ENCODE results near the gene KCNMA1.
"Not testable (repeated sequence)": the region's sequence is repeated elsewhere in the genome, so short reads cannot be mapped to it uniquely, and the experiment has no call there.

Gene KCNMA1

DNA sequence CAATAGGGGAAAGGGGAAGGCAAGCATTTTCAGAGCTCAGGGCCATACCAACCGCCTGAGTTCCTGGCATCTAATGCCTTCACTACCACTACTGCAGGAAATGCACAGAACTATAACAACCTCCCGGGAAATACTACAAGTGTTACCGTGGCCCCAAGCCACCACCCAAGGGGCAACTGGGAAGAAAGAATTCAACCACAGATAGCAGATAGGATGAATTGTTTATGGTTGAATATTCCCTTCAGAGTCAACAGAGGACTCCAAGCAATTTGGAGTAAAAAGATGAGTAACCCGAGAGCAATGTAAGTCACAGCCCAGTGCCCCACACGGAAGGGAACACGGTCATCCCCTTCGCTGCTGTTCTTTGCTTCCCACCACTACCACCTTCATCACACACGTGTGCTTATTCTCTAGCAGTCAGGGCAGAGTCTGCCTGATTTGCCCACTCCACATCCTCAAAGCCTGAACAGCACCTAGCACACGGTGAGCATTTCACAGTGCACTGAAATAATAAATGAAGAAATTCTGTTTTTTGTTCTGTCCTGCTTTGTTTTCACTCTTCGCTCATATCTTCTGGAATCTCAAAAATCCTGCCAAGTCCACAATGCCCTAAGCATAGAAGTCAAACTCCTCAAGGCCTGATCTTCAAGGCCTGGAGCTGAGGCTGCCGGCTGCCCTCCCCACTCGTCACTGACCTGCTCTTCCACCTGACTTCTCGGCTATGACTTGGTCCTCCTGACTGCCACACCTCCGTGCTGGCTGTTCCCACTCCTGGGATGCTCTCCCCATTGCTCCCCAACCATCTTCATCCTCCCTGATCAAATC, 221.1 kb downstream of the KCNMA1 start:
- no peak for DNase-seq (ENCODE audit: low read depth)

DNA sequence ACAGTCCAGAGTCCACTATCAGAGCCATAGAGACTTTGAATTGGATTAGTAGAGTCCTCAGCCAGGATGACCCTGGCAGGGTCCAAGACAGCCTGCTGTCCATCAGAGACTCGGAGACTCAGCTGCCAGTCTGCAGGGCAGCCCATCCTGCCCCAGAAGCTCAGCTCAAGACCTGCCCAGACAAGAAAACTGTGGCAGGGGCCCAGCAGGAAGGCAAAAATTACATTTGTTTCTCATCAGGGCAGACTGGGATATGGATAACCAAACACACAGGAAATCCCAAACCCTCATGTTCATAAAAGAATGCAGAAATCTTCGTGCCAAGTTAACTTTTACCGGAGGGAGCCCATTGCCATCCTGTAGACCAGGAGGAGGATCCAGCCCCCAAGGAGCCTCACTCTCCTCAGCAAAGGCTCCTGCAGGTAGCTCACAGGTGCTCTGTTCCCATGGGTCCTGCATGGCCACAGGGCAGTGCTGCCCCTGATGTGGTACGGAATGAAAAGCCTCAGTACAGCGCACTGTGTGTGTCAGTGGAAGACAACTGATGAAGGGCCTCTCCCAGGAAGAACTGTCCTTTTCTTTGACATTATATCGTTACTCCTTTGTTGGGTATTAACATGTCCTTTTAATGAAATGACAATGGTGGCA, 222.2 kb downstream of the KCNMA1 start:
- DNase-seq (ENCODE audit: low read depth), result no peak

DNA sequence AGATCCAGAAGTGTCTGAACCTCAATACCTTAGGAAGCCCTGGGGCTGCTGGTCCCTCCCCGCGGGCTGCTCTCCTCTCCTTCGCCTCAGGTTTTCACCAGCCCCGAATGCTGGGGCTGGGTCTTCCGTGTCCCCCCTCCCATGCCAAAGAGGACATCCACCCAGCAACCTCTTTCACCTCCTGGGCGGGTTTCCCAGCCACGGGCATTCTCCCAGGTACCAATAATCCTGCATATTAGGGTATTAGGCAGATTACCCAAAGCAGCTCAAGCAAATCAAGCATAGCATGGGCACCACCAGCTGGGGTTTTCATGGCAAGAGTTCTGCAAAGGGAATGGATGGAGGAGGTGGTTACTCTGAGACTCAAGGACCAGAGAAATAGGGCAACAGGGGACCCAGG, 224.4 kb downstream of the KCNMA1 start:
- no peak for DNase-seq (ENCODE audit: low read depth)

DNA sequence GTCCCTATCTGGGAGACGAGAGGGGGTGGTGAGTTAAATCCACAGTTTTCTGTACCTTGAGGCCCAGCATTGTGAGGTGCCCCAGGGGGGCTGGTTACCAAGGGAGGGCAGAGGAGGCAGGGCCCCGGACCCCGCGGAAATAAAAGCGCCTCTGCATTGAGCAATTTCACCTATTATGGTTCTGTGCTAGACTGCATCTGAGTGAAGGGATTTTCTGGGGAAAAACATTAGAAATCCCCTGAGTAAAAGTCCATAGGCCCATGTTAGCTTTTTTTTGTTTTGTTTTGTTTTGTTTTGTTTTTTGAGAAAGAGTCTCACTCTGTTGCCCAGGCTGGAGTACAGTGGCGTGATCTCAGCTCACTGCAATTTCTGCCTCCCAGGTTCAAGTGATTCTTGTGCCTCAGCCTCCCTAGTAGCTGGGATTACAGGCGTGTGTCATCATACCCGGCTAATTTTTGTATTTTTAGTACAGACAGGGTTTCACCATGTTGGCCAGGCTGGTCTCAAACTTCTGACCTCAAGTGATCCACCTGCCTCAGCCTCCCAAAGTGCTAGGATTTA, 225.0 kb downstream of the KCNMA1 start:
- DNase-seq (ENCODE audit: low read depth), result not testable (repeated sequence)

DNA sequence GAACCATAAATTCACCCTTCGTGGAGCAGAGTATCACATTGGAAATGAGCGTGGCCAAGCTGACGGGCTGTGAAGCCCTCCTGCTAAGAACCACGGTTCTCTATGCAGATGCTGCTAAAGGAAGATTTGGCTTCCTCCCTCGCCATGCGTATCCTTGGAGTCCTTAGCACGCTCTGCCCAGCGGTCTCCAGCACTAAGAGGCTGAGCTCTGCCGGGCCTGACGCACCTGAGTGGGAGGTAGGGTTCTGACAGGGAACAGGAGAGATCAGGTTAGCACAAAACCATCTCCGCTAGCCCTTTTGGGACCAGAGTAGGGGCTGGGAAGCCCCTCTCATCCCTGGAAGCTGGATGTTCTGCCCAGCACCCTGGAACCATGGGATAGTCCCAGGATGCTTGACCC, 225.8 kb downstream of the KCNMA1 start:
- DNase-seq (ENCODE audit: low read depth), result no peak

DNA sequence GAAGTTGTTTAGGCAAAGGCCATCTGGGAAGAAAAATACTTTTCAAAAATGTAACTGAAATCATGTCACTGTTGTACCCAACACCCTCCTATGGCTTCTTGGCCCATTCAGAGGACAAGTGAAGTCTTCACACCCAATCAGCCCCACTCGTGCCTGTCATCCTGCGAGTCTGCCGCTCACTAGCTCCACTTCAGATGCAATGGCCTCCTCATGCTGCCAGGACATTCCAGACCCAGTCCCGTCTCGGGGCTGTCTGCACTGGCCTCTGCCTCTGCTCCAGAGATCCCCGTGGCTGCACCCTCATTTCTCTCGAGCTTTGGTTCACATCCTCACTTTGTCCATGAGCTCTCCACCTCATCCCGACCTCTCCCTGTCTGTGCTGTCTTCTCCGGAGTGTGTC, 227.1 kb downstream of the KCNMA1 start:
- no peak for DNase-seq (ENCODE audit: low read depth)

DNA sequence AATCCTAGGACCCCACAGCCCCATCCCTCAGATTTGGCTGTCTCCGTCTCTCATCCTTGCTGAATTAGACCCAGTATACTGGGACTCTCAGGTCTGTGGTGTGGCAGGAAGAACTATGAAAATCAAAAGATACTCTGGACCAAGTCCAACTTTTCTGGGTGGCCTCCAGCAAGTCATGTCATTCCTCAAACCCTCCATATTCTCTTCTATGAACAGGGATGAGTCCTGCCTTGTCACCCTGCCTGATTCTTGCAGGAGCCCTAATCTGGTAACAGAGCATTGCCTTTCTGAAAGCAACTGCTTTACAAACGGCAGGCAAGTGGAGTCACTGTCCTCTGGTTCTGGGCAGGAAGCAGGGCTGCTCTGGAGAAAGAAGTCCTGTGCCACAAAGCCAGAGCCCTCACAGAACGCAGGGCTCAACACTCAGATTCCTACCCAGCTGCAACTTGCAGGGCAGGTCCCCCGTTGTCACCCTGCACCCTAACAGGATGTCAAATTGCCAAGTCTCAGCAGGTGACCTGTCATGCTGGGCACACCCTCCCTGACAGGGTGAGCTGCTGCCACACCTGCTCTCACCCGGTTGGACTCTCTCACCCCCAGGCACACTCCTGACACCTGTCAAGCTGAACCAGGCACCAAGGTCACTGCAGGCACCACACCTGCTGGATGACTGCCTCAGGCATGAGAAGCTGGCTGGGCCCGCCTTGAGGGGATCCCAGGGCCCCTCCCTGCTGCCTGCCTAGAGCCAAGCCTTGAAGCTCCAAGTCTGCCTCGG, 227.7 kb downstream of the KCNMA1 start:
- no peak for DNase-seq (ENCODE audit: low read depth)

DNA sequence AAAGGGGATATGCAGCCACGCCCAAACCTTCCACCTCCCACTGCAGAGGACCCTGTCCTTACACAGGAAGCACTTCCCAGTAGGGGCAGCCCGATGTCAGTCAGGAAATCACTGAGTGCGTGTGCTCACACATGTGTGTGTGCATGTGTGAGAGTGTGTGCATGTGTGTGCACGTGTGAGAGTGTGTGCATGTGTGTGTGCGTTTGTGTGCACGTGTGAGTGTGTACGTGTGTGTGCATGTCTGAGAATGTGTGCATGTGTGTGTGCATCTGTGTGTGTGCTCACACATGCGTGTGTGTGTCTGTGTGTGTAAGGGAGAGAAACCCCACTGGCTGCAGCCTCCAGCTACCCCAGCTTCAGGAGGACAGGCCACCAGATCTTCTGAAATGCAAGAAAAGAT, 229.3 kb downstream of the KCNMA1 start:
- no peak for DNase-seq (ENCODE audit: low read depth)

DNA sequence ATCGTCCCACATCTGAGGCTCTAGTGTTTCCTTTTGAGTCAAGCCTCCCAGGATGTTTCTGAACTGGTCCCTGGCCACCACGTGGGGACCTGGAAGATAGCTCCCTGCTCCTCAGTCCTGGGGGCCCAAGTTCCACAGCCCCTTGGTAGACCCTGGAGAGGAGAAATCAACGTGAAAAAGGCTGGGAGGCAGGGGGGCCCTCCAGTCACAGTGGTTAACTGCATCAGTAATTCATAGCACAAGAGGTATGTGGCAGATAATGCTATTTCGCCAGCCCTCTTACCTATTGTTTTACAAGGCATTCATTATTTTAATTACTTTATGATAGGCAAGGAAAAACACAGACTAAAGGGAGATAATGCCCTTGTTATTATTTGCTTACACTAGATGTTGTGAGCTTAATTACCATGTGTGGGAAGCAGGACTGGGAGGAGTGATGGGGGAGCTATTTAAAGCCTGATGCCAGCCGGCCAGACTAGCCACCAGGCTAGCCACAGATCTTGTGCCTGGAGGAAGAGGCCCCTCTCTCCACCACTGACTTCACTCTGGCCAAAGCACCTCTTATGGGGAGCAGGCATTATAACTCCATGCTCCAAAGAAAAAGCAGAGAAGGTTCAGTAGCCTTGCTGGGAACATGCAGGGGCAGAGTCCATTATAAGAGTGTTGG, 230.7 kb downstream of the KCNMA1 start:
- DNase-seq (ENCODE audit: low read depth), result no peak

DNA sequence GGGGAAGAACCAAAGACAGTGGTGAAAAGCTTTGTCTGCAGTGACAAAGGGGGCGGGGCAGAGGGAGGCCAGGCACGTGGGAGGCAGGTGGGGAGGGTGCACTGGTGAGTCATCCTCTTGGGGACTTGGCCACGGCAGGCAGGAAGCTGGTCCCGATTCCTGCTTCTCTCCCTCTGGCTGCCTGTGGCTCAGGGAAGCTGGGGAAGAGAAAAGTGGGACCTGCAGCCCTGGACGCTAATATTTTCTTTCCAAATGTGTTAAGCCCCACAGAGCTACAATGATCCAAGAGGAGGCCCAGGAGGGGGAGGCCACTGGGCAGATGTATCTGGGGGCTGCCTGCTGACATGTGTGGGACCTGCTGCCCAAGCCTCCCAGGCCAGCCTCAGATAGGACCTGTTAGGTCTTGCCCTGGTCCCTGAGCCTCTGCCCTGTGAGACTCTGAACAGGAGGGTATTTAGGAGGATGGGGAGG, 231.8 kb downstream of the KCNMA1 start:
- DNase-seq (ENCODE audit: low read depth), result no peak

DNA sequence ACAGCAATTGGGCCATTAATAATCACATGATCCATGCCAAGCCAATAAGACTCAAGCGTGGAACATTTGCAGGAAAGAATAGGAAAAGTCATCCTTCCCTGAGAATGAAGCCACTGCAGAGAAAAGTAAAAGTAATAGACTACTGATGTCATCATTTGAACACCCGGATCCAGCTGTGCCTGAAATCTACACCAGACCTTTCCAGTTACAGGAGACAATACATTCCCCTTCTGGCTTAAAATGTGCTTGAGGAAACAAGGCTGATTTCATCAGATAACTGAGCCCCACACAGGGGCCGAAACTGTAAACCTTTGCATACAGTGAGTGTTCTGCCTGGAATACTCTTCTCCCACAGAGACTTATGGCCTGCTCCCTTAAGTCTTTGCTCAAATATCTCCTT, 232.8 kb downstream of the KCNMA1 start:
- no peak for DNase-seq (ENCODE audit: low read depth)

DNA sequence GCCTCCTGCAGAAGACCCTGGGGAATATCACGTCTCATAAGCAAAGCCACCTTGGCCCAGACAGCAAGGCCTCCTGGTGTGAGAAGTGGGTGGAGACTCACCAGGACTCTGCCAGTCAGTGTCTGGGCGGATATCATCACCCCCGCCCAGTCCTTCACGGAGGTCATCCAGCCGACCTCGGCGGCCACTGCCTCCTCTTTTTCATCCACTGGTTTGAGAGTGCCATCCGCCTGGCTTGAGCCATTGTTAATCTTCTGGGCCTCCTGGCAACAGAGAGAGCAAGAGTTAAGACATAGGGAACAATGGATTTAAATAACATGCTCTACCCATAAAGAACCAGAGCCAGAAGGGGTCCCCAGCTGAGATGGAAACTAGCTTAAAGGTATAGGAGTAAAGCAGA, 233.8 kb downstream of the KCNMA1 start:
- no peak for DNase-seq (ENCODE audit: low read depth)

DNA sequence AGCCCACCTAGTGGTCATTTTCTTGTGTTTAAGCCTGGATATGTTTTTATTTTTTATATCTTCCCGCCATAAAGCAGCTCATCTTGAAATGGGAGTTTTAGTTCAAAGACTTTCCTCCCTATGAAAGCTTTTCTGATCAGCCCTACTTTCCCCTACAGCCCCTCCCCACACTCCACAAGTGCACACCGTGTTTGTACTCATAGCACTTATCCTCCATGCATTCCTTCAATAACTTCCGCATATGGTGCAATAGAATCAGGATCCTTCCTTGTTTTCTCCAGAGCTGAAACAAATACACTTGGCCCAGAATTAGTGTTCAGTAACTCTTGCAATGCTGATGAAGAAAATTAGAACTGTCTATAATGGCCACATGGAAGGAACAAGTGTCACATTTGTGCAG, 235.9 kb downstream of the KCNMA1 start:
- no peak for DNase-seq (ENCODE audit: low read depth)

DNA sequence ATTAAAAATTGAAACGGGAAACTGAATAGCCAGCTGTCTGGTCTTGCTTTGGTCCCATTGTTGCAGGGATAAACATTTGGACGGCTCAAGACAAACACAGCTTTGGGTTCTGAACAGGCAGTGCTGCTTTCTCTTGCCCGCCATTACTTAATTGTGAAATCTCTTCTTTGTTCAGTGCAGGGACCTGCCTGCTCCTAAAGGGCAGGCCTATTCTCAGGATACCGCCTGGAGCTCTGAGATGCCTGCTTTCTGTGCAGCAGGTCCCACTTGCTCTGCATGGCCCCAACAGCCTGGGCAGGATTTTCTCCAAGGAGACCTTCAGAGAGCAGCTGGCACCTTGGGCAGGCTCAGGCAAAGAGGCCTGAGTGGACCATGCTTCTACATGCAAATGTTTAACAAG, 237.6 kb downstream of the KCNMA1 start:
- DNase-seq (ENCODE audit: low read depth), result no peak

DNA sequence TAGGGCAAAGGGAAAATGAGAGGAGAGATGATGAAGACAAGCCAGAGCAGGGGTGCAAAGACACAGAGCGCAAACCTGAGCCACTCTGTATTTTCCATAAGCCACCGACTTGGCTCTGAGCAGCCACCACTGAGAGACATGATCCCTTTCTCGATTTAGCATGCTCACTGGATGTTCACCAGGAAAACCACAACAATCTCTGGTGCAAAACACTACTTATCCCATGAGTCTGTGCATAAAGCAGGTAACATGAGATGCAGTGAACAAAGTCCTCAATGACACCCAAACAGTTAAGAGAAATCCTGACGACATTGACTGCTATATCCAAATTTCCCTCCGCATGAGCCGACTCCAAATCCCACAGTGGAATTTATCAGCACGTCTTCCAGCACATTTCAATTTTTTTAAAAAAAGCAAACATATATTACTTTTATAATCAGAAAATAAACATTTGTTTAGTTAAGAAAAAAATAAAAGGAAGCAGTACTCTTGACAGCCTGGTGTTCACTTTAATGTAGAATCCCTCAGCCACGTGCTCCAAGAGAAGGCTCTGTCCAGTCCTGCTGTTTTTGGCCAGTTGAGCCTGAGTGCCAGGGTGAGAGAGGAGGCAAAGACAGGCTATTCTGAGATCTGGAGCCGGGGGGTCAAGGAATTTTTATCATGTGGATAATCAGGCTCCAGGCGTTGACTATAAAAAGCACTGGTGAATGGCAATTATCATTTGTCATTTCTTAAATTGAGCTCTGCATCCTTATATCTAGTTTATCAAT, 238.4 kb downstream of the KCNMA1 start:
- DNase-seq (ENCODE audit: low read depth), result no peak

DNA sequence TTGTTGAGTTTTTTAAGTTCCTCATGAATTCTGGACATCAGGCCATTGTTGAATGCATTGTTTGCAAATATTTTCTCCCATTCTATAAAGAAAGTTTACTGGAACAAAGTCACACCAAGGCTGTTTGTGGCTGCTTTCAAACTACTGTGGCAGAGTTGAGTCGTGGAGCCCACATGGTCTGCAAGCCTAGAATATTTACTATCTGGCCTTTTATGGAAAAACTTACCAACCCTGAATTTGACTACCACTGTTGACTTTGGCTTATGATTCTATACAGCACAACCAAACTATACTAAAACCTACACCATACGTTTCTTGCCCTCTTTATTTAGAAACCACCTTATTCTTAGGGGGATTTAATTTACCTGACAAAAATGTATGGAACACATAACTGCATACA, 239.1 kb downstream of the KCNMA1 start:
- DNase-seq (ENCODE audit: low read depth), result no peak

DNA sequence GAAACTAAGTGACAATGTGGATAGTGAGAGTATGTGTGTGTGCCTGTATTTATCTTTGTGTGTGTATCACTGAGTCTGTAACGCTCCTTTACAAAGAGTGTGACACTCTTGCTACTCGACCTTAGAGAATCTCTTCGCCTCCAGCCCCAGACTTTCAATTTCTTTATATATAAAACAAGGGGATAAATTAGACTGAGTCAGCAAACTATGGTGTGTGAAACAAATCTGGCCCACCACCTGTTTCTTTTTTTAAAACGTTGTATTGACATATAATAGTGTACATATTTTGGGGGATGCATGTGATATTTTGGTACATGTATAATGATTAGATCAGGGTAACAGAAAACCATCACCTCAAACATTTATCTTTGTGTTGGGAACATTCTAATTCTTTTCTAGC, 240.5 kb downstream of the KCNMA1 start:
- no peak for DNase-seq (ENCODE audit: low read depth)

DNA sequence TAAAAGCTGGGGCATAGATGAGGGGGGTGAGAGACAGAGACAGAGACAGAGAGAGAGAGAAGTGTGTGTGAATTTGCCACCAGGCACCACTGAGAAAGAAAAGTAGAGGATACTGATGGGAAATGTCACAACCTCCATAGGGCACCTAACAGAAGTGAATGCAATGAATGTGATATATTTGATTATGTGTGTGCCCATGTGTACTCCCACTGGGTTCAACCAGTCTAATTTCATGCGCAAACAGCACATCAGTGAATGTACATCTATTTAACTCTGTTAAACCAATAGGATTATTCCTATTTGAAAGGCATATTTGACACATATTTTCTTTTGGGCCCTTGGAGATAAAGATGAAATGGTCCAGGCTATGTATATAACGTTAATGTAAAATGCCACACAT, 241.3 kb downstream of the KCNMA1 start:
- no peak for DNase-seq (ENCODE audit: low read depth)

DNA sequence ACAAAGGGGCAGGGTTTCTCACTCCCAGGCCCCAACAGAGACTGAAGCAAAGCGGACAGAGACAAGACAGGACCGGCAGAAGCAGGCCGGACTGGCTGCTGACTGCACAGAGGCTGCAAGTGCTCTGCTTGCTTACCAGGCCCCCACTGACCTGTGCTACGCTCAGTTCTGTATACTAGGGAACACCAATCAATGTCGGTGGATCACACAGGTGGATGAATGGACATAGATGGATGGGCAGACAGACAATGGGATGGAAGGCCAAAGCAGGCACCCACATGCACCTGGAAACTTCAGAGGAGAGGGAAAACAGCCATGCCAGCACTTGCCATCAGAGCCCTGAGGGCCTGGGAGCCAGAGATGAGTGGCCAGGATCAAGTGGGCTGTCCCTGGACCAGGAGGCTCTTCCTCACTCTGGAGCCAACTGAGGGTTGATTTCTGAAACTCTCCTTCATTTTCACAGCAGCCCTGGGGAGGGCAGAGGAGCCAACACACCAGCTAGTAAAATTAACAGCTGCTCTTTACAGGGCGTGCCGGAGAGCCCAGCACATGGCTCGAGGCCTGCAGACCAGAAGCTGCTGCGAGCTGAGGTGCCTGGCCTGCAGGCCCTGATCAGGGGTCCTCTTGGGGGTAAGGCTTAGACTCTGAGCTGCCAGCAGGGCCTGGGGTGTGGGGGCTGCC, 243.6 kb downstream of the KCNMA1 start:
- DNase-seq (ENCODE audit: low read depth), result no peak

DNA sequence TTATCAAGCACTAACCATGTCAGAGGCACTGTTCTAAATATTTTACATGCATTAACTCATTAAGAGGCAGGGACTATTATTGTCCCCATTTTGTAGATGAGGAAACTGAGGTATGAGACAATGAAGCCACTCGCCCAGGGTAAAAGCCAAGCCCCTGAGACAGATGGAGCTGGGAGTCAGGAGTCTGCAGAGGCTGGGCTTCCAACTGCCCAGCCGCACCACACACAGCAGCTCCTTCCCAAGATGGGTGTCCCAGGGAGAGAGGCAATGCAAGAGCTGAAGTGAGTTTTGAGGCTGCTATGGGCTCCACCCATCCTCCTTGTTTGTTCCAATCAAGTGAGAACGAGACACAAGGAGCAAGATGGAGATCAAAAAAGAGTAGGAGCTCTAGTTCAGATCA, 244.2 kb downstream of the KCNMA1 start:
- DNase-seq (ENCODE audit: low read depth), result no peak

DNA sequence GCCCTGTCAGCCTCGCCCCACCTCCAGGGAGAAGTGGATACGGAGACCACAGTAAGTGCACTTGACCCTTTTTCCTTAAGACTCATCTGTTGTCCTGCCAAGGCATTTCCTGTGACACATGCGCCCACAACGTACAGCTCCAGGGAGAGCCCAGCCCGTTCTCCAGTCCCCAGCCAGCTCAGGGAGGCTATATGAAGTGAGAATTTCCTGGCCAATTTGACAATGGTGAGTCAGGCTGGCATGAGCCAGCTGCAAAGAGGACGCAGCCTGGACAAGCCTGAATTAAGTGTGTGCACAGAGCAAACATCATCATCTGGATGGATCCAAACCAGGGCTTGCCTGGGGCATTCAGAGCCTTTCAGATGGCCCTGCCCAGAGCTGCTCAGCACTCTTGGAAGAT, 244.8 kb downstream of the KCNMA1 start:
- no peak for DNase-seq (ENCODE audit: low read depth)

Measured in stimulated activated CD8-positive, alpha-beta memory T cell treated with anti-CD3 and anti-CD28 coated beads, Interleukin-12 subunit alpha, Interleukin-12 subunit beta, amount 100 ng/mL, for 1 hour (primary cell).